HCT116 (cell line): ENCODE measurements around the gene HORMAD2. TPM values are rescaled to one million over a fixed set of nuclear protein-coding genes. Genes with fewer than 3 reads are reported as not detected.

Experiments
- ATAC-seq: fragments of 200-7000 bp; cut with Tn5 transposase; 2 replicates; pipeline ENCODE4 v1.9.1; 2020; ENCODE audit warnings: mild to moderate bottlenecking, moderate library complexity
- BruUV-seq: library from RNA; stranded (reverse); fragments of 400-500 nt; replicated peaks from 2 replicates; lab custom pipeline; 2021; lab: Mats Ljungman, UMichigan
- CTCF ChIA-PET: fragments of 300-600 bp; sonication (Branson Sonifier 250); formaldehyde crosslinking; loops from one replicate; lab custom pipeline; 2021; ENCODE audit warnings: antibody characterized with exemption; lab: Charles Lee
- POLR2A ChIA-PET: fragments of 300-600, 350-600 bp; sonication (Branson Sonifier 250); formaldehyde crosslinking; loops from one replicate; lab custom pipeline; 2021; ENCODE audit warnings: antibody characterized with exemption; lab: Charles Lee
- RAD21 ChIA-PET, 2 experiments: fragments of 300-600 bp; sonication (Branson Sonifier 250); formaldehyde crosslinking; loops; one replicate each; lab custom pipeline; 2023; ENCODE audit warnings: low total read pairs in 2 of 2; ENCODE audit not compliant: uncharacterized antibody in 2 of 2, unreplicated experiment in 2 of 2, low non-redundant PET in 1 of 2; lab: Charles Lee
- DNase-seq: peaks from one replicate; pipeline ENCODE4 v3.0.0-alpha.2; 2010; ENCODE audit warnings: low read depth, low spot score
- H2AFZ ChIP-seq: fragments of 200-600 bp; shearing (Covaris generic), sonication (generic); 2 replicates; pipeline ENCODE4 v1.6.1; 2017; ENCODE audit warnings: low read depth, mixed run types, mixed read lengths, antibody characterized with exemption, low read length; ENCODE audit not compliant: poor library complexity, severe bottlenecking
- H3K27ac ChIP-seq: 2 replicates; pipeline ENCODE4 v1.5.1; 2012; ENCODE audit warnings: low read depth, low read length
- H3K27me3 ChIP-seq: fragments of 200-600 bp; sonication (generic); 2 replicates; pipeline ENCODE4 v1.6.1; 2016; ENCODE audit warnings: mixed run types, low read length, mixed read lengths; ENCODE audit not compliant: insufficient read depth
- H3K36me3 ChIP-seq, 2 experiments: fragments of 200-500 bp in 1 of 2; fragments of 200-600 bp in 1 of 2; sonication (Bioruptor generic) in 1 of 2; sonication (generic) in 1 of 2; 2 replicates each; pipeline versions ENCODE4 v1.5.1 to v1.6.1; 2014 to 2016; ENCODE audit warnings: low read length in 2 of 2, inconsistent platforms in 1 of 2, mixed read lengths in 1 of 2, mixed run types in 1 of 2; ENCODE audit not compliant: insufficient read depth in 2 of 2, control insufficient read depth in 1 of 2
- H3K4me1 ChIP-seq, 2 experiments: fragments of 200-600 bp in 1 of 2; sonication (generic) in 1 of 2; 2 replicates each; pipeline versions ENCODE4 v1.5.1 to v1.6.1; 2012 to 2017; ENCODE audit warnings: low read length in 2 of 2, inconsistent platforms in 1 of 2, mild to moderate bottlenecking in 1 of 2, mixed read lengths in 1 of 2, mixed run types in 1 of 2, moderate library complexity in 1 of 2; ENCODE audit not compliant: insufficient read depth in 2 of 2, control insufficient read depth in 1 of 2
- H3K4me2 ChIP-seq: fragments of 200-600 bp; sonication (generic); 2 replicates; pipeline ENCODE4 v1.6.1; 2017; ENCODE audit warnings: mixed run types, low read length, mixed read lengths
- H3K4me3 ChIP-seq, 2 experiments: fragments of 200-600 bp in 1 of 2; sonication (generic) in 1 of 2; replicated peaks in 1 of 2; 2 replicates each; pipeline ENCODE4 v1.5.1; 2011 to 2016; ENCODE audit warnings: low read length in 2 of 2, control low read depth in 1 of 2, low read depth in 1 of 2, mild to moderate bottlenecking in 1 of 2, mixed read lengths in 1 of 2, mixed run types in 1 of 2
- H3K79me2 ChIP-seq: fragments of 200-600 bp; sonication (generic); 2 replicates; pipeline ENCODE4 v1.6.1; 2017; ENCODE audit warnings: mild to moderate bottlenecking, mixed run types, low read length, moderate library complexity, mixed read lengths; ENCODE audit not compliant: insufficient read depth
- H3K9ac ChIP-seq: fragments of 200-600 bp; sonication (generic); 2 replicates; pipeline ENCODE4 v1.6.1; 2016; ENCODE audit warnings: low read length, mixed read lengths
- H3K9me2 ChIP-seq: fragments of 200-600 bp; sonication (generic), shearing (Covaris generic); 2 replicates; pipeline ENCODE4 v1.6.1; 2017; ENCODE audit warnings: mixed run types, mild to moderate bottlenecking, moderate library complexity; ENCODE audit not compliant: insufficient read depth
- H3K9me3 ChIP-seq, 2 experiments: fragments of 200-500 bp in 1 of 2; fragments of 200-600 bp in 1 of 2; sonication (Bioruptor generic) in 1 of 2; sonication (generic) in 1 of 2; 2 replicates each; pipeline ENCODE4 v1.6.1; 2014 to 2017; ENCODE audit warnings: low read length in 2 of 2, mixed read lengths in 2 of 2, inconsistent platforms in 1 of 2, low read depth in 1 of 2, mild to moderate bottlenecking in 1 of 2, mixed run types in 1 of 2, moderate library complexity in 1 of 2; ENCODE audit not compliant: control insufficient read depth in 1 of 2, insufficient read depth in 1 of 2
- H4K20me1 ChIP-seq: fragments of 200-600 bp; sonication (generic), shearing (Covaris generic); 2 replicates; pipeline ENCODE4 v1.6.1; 2017; ENCODE audit warnings: mixed run types, mild to moderate bottlenecking, moderate library complexity; ENCODE audit not compliant: insufficient read depth
- ATF3 ChIP-seq: IDR thresholded peaks from 2 replicates; pipeline ENCODE4 v1.6.1; 2012
- EZH2 ChIP-seq: fragments of 200-600 bp; sonication (generic); IDR thresholded peaks from 2 replicates; pipeline ENCODE4 v1.6.1; 2017; ENCODE audit warnings: antibody characterized with exemption, mixed run types
- MAX ChIP-seq: IDR thresholded peaks from 2 replicates; pipeline ENCODE4 v1.6.1; 2012
- POLR2A ChIP-seq: IDR thresholded peaks from 2 replicates; pipeline ENCODE4 v1.7.0; 2011; ENCODE audit warnings: borderline replicate concordance; ENCODE audit not compliant: insufficient read depth, insufficient read length; ENCODE audit errors: extremely low read depth
- RAD21 ChIP-seq: IDR thresholded peaks from 2 replicates; pipeline ENCODE4 v1.6.1; 2012; ENCODE audit warnings: low read depth, mild to moderate bottlenecking
- intact Hi-C: fragments of 100-400 bp; cut with micrococcal nuclease; formaldehyde crosslinking; loops from 2 replicates; pipeline ENCODE4 v1.10.0; 2022
- total RNA-seq: library from RNA; stranded (reverse); gene quantifications from one replicate; pipeline ENCODE4 v1.2.1, GENCODE V29; 2021; ENCODE audit not compliant: unreplicated experiment

Gene HORMAD2
- total RNA-seq, 1 experiment from 2014 or later, result not detected

- no peak for TF ChIP-seq EZH2
- TF ChIP-seq, all 23 proteins: peak for 0
- H3K4me1 ChIP-seq, result peaks cover 5 to 32% of the 10 kb centered on the region in 2 experiments; a peak in 3 of 4 replicates
- DNase-seq (no peak), ATAC-seq (no peak)
- CTCF ChIA-PET, result interaction anchor here (0.6 kb wide), 1 partner anchor 101 kb away, joined by 3 read pairs; no protein-coding TSS in a partner anchor
- RAD21 ChIA-PET, result no interaction called here
- H3K36me3 ChIP-seq, result no peaks in the 10 kb centered on the region
- H4K20me1 ChIP-seq, result no peaks in the 10 kb centered on the region
- no peaks in the 10 kb centered on the region for H3K79me2 ChIP-seq
- no peak overlapping the region for H2AFZ ChIP-seq
- BruUV-seq, result no TSS peak
- H3K4me3 ChIP-seq, result no peak overlapping the region
- H3K9me2 ChIP-seq, result no peaks in the 10 kb centered on the region
- no peak overlapping the region for H3K27ac ChIP-seq
- no peak overlapping the region for H3K4me2 ChIP-seq
- no peaks in the 10 kb centered on the region for H3K9me3 ChIP-seq
- no peak overlapping the region for H3K9ac ChIP-seq
- H3K27me3 ChIP-seq, result no peaks in the 10 kb centered on the region
- POLR2A ChIA-PET, result interaction anchor here (1.2 to 2.6 kb wide), 5 partner anchors 9 to 63 kb away, joined by 3 to 8 read pairs (median 5); no protein-coding TSS in a partner anchor
- intact Hi-C loops, result no loop called here
Observed at GRCh38 chr22:30190574-30190973, 110.3 kb downstream of the HORMAD2 start.

GRCh38 chr22:30191040-30191701 lies 110.9 kb downstream of the HORMAD2 start:
- intact Hi-C loops, result no loop called here
- no peak overlapping the region for H3K4me3 ChIP-seq
- no peak for TF ChIP-seq MAX
- TF ChIP-seq RAD21, result no peak
- TF ChIP-seq ATF3, result no peak
- TF ChIP-seq POLR2A, result no peak
- TF ChIP-seq, all 23 proteins: peak for 0
- Histone ChIP-seq H3K79me2 (no peaks in the 10 kb centered on the region), H3K4me2 (no peak overlapping the region), H3K9ac (no peak overlapping the region), H3K9me3 (no peaks in the 10 kb centered on the region), H3K27ac (no peak overlapping the region), H3K9me2 (no peaks in the 10 kb centered on the region), H2AFZ (no peak overlapping the region), H3K4me1 (peaks cover 11 to 38% of the 10 kb centered on the region in 2 experiments; a peak in 3 of 4 replicates), H3K27me3 (no peaks in the 10 kb centered on the region), H3K36me3 (no peaks in the 10 kb centered on the region), H4K20me1 (no peaks in the 10 kb centered on the region)
- ATAC-seq (no peak), DNase-seq (no peak)
- ChIA-PET RAD21 (no interaction called here), CTCF (interaction anchor here (0.6 kb wide), 1 partner anchor 102 kb away, joined by 3 read pairs; no protein-coding TSS in a partner anchor), POLR2A (interaction anchor here (1.2 to 2.6 kb wide), 5 partner anchors 9 to 62 kb away, joined by 3 to 8 read pairs (median 5); no protein-coding TSS in a partner anchor)
- BruUV-seq, result no TSS peak
